Natural killer cell (primary cell): ENCODE measurements around the gene RNF169. TPM values are rescaled to one million over a fixed set of nuclear protein-coding genes. Genes with fewer than 3 reads are reported as not detected.
"Not testable (repeated sequence)": the region's sequence is repeated elsewhere in the genome, so short reads cannot be mapped to it uniquely, and the experiment has no call there.

Experiments
- ATAC-seq, 3 donors: fragments of 150-1000 bp in 2 of 3; fragments of 200-7000 bp in 1 of 3; cut with Tn5 transposase; 1 replicate in 1 of 3; 2 replicates in 2 of 3; pipeline ENCODE4 v1.10.0; 2021; ENCODE audit warnings: mild to moderate bottlenecking in 2 of 3, moderate library complexity in 2 of 3
- DNase-seq, 2 donors: peaks; one replicate each; pipeline versions ENCODE4 v3.0.0 to v3.0.0-alpha.2; 2013 to 2021; ENCODE audit warnings: mixed read lengths in 1 of 2
- H3K27ac ChIP-seq: one replicate; pipeline ENCODE4 v1.5.1; 2013; ENCODE audit warnings: mild to moderate bottlenecking, low read length
- H3K27me3 ChIP-seq: one replicate; pipeline ENCODE4 v1.6.1; 2013; ENCODE audit warnings: low read length; ENCODE audit not compliant: control insufficient read depth, insufficient read depth
- H3K36me3 ChIP-seq: one replicate; pipeline ENCODE4 v1.6.1; 2013; ENCODE audit warnings: low read length; ENCODE audit not compliant: control insufficient read depth, insufficient read depth
- H3K4me1 ChIP-seq: one replicate; pipeline ENCODE4 v1.6.1; 2013; ENCODE audit warnings: low read length; ENCODE audit not compliant: control insufficient read depth, insufficient read depth
- H3K4me3 ChIP-seq: one replicate; pipeline ENCODE4 v1.5.1; 2013; ENCODE audit warnings: low read length
- H3K9me3 ChIP-seq: one replicate; pipeline ENCODE4 v1.6.1; 2013; ENCODE audit warnings: low read length; ENCODE audit not compliant: control insufficient read depth, insufficient read depth
- H3K27ac Mint-ChIP-seq, 2 donors: one replicate each; pipeline ENCODE4 v1.8.0; 2022; ENCODE audit warnings: mild to moderate bottlenecking in 2 of 2, mixed read lengths in 2 of 2, moderate library complexity in 1 of 2
- H3K27me3 Mint-ChIP-seq, 2 donors: one replicate each; pipeline ENCODE4 v1.8.0; 2022; ENCODE audit warnings: low read depth in 2 of 2, mixed read lengths in 2 of 2
- H3K36me3 Mint-ChIP-seq: one replicate; pipeline ENCODE4 v1.8.0; 2022; ENCODE audit warnings: mixed read lengths
- H3K4me1 Mint-ChIP-seq, 2 donors: one replicate each; pipeline ENCODE4 v1.8.0; 2022; ENCODE audit warnings: mixed read lengths in 2 of 2
- H3K4me3 Mint-ChIP-seq: one replicate; pipeline ENCODE4 v1.8.0; 2022; ENCODE audit warnings: mild to moderate bottlenecking, moderate library complexity, mixed read lengths
- H3K9me3 Mint-ChIP-seq, 2 donors: one replicate each; pipeline ENCODE4 v1.8.0; 2022; ENCODE audit warnings: mixed read lengths in 2 of 2
- WGBS: methylation state at CpG from one replicate; pipeline ENCODE4 v1.1.7; 2013; ENCODE audit warnings: missing lambda C conversion rate; ENCODE audit not compliant: insufficient coverage; 5-methylcytosine and 5-hydroxymethylcytosine counted together
- intact Hi-C: fragments of 100-400 bp; cut with micrococcal nuclease; formaldehyde crosslinking; loops from one replicate; pipeline ENCODE4 v1.14.2; 2022
- total RNA-seq, 4 donors: library from RNA; stranded (reverse); fragments of 120-200 nt in 1 of 4; gene quantifications; one replicate each; pipeline versions ENCODE4 v1.2.3 to v1.2.4, GENCODE V29; 2013 to 2022
- TF ChIP-seq, protein P1 (sequence below): fragments of 200-600 bp; IDR thresholded peaks from one replicate; pipeline ENCODE4 v1.8.0; 2022; ENCODE audit warnings: antibody characterized with exemption

RNF169 gene
- total RNA-seq, 3 donors from 2014 or later (not counting 1 experiment from before 2014, with no cell fraction given) = 29.1 to 39.8 (median 37.9) TPM

DNA sequence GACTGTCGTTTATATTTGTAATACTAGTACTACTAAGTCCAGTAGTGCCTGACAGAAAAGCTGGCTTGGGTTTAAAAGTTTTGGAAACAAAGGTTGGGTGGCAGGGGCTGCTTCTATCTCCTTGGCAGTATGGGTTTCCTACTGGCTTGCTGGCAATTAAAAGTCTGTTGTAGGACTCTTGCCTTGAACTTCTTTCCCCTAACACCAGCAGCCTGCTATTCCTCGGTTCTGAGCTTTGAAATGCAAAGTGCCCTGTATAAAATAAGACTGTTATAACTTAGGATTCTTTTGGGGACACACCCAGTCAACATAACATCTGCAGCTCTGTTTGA lies 1.3 kb downstream of the RNF169 start:
- Histone ChIP-seq H3K27ac (no peak overlapping the region), H3K4me1 (peaks cover 29% of the 10 kb centered on the region), H3K27me3 (no peaks in the 10 kb centered on the region), H3K36me3 (no peaks in the 10 kb centered on the region), H3K9me3 (no peaks in the 10 kb centered on the region), H3K4me3 (peak overlapping the region; percentile 73)
- peak overlapping the region; percentile 95 for H3K4me3 Mint-ChIP-seq
- DNase-seq (no peak), ATAC-seq (no peak)
- H3K27me3 Mint-ChIP-seq = no peaks in the 10 kb centered on the region
- no peaks in the 10 kb centered on the region for H3K36me3 Mint-ChIP-seq
- TF ChIP-seq, protein P1, sequence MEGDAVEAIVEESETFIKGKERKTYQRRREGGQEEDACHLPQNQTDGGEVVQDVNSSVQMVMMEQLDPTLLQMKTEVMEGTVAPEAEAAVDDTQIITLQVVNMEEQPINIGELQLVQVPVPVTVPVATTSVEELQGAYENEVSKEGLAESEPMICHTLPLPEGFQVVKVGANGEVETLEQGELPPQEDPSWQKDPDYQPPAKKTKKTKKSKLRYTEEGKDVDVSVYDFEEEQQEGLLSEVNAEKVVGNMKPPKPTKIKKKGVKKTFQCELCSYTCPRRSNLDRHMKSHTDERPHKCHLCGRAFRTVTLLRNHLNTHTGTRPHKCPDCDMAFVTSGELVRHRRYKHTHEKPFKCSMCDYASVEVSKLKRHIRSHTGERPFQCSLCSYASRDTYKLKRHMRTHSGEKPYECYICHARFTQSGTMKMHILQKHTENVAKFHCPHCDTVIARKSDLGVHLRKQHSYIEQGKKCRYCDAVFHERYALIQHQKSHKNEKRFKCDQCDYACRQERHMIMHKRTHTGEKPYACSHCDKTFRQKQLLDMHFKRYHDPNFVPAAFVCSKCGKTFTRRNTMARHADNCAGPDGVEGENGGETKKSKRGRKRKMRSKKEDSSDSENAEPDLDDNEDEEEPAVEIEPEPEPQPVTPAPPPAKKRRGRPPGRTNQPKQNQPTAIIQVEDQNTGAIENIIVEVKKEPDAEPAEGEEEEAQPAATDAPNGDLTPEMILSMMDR = no peak
- intact Hi-C loops = loop anchor here (2.0 kb wide), 1 partner anchor 33 kb away; no protein-coding TSS in a partner anchor
- WGBS = 50% methylated on average over 1 of the region's 2 CpGs
- peaks cover 24 to 36% of the 10 kb centered on the region in 2 donors for H3K4me1 Mint-ChIP-seq
- no peaks in the 10 kb centered on the region for H3K9me3 Mint-ChIP-seq
- peak overlapping the region; percentile 86 to 93 for H3K27ac Mint-ChIP-seq

GRCh38 chr11:74750598-74750997 lies 1.9 kb downstream of the RNF169 start:
- H3K9me3 ChIP-seq, H3K27ac Mint-ChIP-seq, H3K36me3 ChIP-seq, ATAC-seq, H3K9me3 Mint-ChIP-seq, DNase-seq, H3K4me3 ChIP-seq, H3K27ac ChIP-seq, H3K27me3 Mint-ChIP-seq, H3K27me3 ChIP-seq, H3K36me3 Mint-ChIP-seq, intact Hi-C loops: not testable (repeated sequence)
- Mint-ChIP-seq H3K4me1 (peaks cover 30 to 42% of the 10 kb centered on the region in 2 donors), H3K4me3 (peak overlapping the region; percentile 95)
- peaks cover 29% of the 10 kb centered on the region for H3K4me1 ChIP-seq
- WGBS = 95% methylated on average over 10 of the region's 14 CpGs

- peak overlapping the region in 1 of 2 donors; percentile 19 for H3K27ac Mint-ChIP-seq
- no peaks in the 10 kb centered on the region for H3K9me3 Mint-ChIP-seq
- H3K4me3 ChIP-seq = no peak overlapping the region
- H3K4me1 Mint-ChIP-seq = peaks cover 36 to 48% of the 10 kb centered on the region in 2 donors
- H3K27me3 ChIP-seq = no peaks in the 10 kb centered on the region
- peak overlapping the region; percentile 61 for H3K4me3 Mint-ChIP-seq
- H3K9me3 ChIP-seq = no peaks in the 10 kb centered on the region
- DNase-seq (no peak), ATAC-seq (no peak)
- H3K36me3 ChIP-seq = no peaks in the 10 kb centered on the region
- WGBS = 89% methylated on average over 1 of the region's 2 CpGs
- no peak overlapping the region for H3K27ac ChIP-seq
- H3K4me1 ChIP-seq = peaks cover 29% of the 10 kb centered on the region
- TF ChIP-seq, protein P1 = no peak
- H3K27me3 Mint-ChIP-seq = no peaks in the 10 kb centered on the region
- intact Hi-C loops = no loop called here
- no peaks in the 10 kb centered on the region for H3K36me3 Mint-ChIP-seq
Observed at GRCh38 chr11:74751303-74751702, 2.7 kb downstream of the RNF169 start.

DNA sequence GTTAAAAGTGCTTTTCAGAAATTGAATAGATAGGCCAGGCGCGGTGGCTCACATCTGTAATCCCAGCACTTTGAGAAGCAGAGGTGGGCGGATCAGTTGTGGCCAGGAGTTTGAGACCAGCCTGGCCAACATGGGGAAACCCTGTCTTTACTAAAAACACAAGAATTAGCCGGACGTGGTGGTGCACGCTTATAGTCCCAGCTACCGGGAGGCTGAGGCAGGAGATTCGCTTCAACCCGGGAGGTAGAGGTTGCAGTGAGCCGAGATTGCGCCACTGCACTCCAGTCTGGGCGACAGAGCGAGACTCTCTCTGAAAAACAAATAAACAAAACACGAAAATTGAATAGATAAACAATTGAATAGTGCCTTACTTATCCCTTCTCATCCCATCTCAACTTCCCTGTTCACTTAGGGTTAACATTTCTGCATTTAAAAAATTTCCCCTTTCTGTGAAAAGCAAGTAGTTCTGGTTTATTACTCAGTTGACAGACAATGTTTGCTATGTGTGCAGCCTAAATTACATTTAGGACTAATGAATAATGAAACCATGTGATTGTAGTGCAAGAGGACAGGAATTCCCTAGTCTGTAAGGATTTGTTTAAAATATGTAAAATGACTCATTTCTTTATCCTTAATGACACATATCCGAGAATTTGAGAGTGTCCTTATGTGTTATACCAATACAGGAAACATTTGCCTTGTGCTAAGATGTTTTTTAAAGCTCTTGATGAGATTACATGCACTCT lies 6.0 kb downstream of the RNF169 start:
- intact Hi-C loops = no loop called here
- peaks cover 17% of the 10 kb centered on the region for H3K4me1 ChIP-seq
- no peaks in the 10 kb centered on the region for H3K9me3 ChIP-seq
- H3K27me3 ChIP-seq = no peaks in the 10 kb centered on the region
- DNase-seq (no peak), ATAC-seq (no peak)
- TF ChIP-seq, protein P1 = no peak
- Mint-ChIP-seq H3K27ac (peak overlapping the region in 1 of 2 donors; percentile 14), H3K4me1 (peaks cover 26 to 36% of the 10 kb centered on the region in 2 donors), H3K36me3 (no peaks in the 10 kb centered on the region), H3K27me3 (no peaks in the 10 kb centered on the region), H3K9me3 (no peaks in the 10 kb centered on the region), H3K4me3 (no peak overlapping the region)
- no peaks in the 10 kb centered on the region for H3K36me3 ChIP-seq
- no peak overlapping the region for H3K27ac ChIP-seq
- WGBS = 78% methylated on average over 14 of the region's 15 CpGs
- H3K4me3 ChIP-seq = no peak overlapping the region
